Osteoblast (primary cell): Measurements from ENCODE around the gene ISM1. TPM values are rescaled to one million over a fixed set of nuclear protein-coding genes. Genes with fewer than 3 reads are reported as not detected.

Experiments used
- DNase-seq: peaks from one replicate; pipeline ENCODE4 v3.0.0; 2011; ENCODE audit warnings: low spot score, mixed read lengths; ENCODE audit not compliant: insufficient read length; ENCODE audit errors: missing footprints
- H2AFZ ChIP-seq: 2 replicates; pipeline ENCODE4 v1.6.0; 2011; ENCODE audit warnings: mild to moderate bottlenecking, low read length
- H3K27ac ChIP-seq: 2 replicates; pipeline ENCODE4 v1.5.1; 2011; ENCODE audit warnings: mild to moderate bottlenecking, low read depth, low read length, moderate library complexity
- H3K27me3 ChIP-seq: 2 replicates; pipeline ENCODE4 v1.6.0; 2012; ENCODE audit warnings: mild to moderate bottlenecking, control low read depth, inconsistent platforms, low read length, moderate library complexity; ENCODE audit not compliant: insufficient read depth
- H3K36me3 ChIP-seq: 2 replicates; pipeline ENCODE4 v1.5.1; 2011; ENCODE audit warnings: mild to moderate bottlenecking, low read length, control low read depth, moderate library complexity; ENCODE audit not compliant: insufficient read depth
- H3K4me1 ChIP-seq: 2 replicates; pipeline ENCODE4 v1.5.1; 2011; ENCODE audit warnings: mild to moderate bottlenecking, low read length, control low read depth, moderate library complexity; ENCODE audit not compliant: insufficient read depth
- H3K4me2 ChIP-seq: 2 replicates; pipeline ENCODE4 v1.6.0; 2011; ENCODE audit warnings: mild to moderate bottlenecking, low read length; ENCODE audit not compliant: insufficient read depth
- H3K4me3 ChIP-seq: fragments of 200-600 bp; sonication (generic); 3 replicates; pipeline ENCODE4 v1.5.1; 2012; ENCODE audit warnings: mild to moderate bottlenecking, low read length, inconsistent platforms; ENCODE audit not compliant: insufficient read depth
- H3K79me2 ChIP-seq: 2 replicates; pipeline ENCODE4 v1.6.0; 2012; ENCODE audit warnings: mild to moderate bottlenecking, low read length, control low read depth, inconsistent platforms; ENCODE audit not compliant: insufficient read depth
- H3K9me3 ChIP-seq: 2 replicates; pipeline ENCODE4 v1.5.1; 2011; ENCODE audit warnings: low read depth, low read length, control low read depth
- H4K20me1 ChIP-seq: 2 replicates; pipeline ENCODE4 v1.6.0; 2012; ENCODE audit warnings: mild to moderate bottlenecking, low read length, control low read depth; ENCODE audit not compliant: insufficient read depth
- total RNA-seq: library from RNA; depleted of rRNA; stranded (reverse); fragments of >200 nt; gene quantifications from 2 replicates; pipeline ENCODE4 v1.2.3, GENCODE V29; 2012
- TF ChIP-seq, protein P1 (sequence below): IDR thresholded peaks from 2 replicates; pipeline ENCODE4 v1.5.1; 2011; ENCODE audit warnings: mild to moderate bottlenecking, low read depth, low read length, moderate library complexity; ENCODE audit errors: extremely low read depth

The ISM1 gene
- total RNA-seq, 1 donor = 4.0 TPM

DNA sequence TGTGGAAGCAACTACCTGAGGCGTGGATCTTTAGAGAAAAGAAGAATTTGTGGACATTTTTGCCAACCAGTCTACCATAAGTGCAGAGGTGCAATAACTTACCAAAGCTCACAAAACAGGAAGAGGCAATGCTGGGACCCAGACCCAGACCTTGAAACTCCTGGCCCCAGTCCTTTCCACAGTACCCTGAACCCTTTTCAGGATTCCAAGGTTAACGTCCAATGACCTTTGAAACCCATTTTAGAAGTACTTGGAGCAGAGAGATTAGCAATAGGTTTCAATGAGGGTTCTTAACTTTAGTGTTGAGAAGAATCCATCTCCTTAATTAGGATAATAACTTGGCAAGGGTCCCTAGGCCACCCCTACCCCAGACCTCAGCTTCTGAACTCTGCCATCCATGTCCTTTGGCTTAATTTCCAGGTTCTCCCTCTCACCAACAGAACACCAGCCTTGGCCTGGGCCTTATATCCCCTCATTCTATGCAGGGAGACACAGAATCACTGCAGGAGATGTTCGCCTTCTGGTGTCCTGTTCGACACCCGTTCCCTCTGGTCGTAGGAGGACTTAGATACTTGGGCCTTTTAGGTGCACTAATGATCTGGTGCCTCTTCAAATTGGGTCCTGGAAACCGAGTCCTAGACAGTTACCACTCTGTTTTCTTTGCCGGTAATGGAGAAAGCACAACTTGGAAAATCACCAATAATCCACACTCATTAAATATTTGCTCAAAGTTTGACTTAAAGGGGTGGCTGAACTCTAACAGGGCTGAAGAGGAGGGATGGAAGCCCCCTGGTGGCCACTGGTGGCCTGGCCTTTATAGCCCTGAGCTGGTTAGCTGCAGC is 40.6 kb downstream of the ISM1 start:
- peak; percentile 92 for DNase-seq

DNA sequence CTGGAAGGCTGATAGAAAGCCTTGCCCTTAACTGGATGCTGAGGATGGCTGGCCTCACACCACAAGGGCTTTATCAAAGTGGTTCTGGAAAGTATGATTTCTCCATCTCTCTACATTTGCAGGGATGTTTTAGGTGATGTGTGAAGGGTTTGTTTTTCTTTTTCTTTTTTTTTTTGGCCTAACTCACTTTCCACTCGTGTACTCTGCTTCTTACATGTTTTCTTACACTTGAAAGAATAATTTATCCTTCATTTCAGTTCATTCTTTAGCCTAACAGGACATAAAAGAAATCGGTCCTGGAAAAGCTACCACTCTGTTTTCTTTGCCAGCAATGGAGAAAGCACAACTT is 41.2 kb downstream of the ISM1 start:
- H3K79me2 ChIP-seq = no peaks in the 10 kb centered on the region
- H3K4me1 ChIP-seq = peaks cover 2% of the 10 kb centered on the region
- no peak overlapping the region for H2AFZ ChIP-seq
- no peaks in the 10 kb centered on the region for H3K9me3 ChIP-seq
- TF ChIP-seq, protein P1, sequence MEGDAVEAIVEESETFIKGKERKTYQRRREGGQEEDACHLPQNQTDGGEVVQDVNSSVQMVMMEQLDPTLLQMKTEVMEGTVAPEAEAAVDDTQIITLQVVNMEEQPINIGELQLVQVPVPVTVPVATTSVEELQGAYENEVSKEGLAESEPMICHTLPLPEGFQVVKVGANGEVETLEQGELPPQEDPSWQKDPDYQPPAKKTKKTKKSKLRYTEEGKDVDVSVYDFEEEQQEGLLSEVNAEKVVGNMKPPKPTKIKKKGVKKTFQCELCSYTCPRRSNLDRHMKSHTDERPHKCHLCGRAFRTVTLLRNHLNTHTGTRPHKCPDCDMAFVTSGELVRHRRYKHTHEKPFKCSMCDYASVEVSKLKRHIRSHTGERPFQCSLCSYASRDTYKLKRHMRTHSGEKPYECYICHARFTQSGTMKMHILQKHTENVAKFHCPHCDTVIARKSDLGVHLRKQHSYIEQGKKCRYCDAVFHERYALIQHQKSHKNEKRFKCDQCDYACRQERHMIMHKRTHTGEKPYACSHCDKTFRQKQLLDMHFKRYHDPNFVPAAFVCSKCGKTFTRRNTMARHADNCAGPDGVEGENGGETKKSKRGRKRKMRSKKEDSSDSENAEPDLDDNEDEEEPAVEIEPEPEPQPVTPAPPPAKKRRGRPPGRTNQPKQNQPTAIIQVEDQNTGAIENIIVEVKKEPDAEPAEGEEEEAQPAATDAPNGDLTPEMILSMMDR = no peak
- DNase-seq = no peak
- H3K27ac ChIP-seq = no peak overlapping the region
- no peak overlapping the region for H3K4me2 ChIP-seq
- no peaks in the 10 kb centered on the region for H4K20me1 ChIP-seq
- no peak overlapping the region for H3K4me3 ChIP-seq
- peaks cover 2% of the 10 kb centered on the region for H3K27me3 ChIP-seq
- H3K36me3 ChIP-seq = no peaks in the 10 kb centered on the region

More for the DNA sequence above, 40.6 kb downstream of the ISM1 start:
- Histone ChIP-seq H3K4me1 (peaks cover 2% of the 10 kb centered on the region), H3K27ac (no peak overlapping the region), H2AFZ (no peak overlapping the region), H3K9me3 (no peaks in the 10 kb centered on the region), H3K4me2 (no peak overlapping the region), H4K20me1 (no peaks in the 10 kb centered on the region), H3K27me3 (no peaks in the 10 kb centered on the region), H3K79me2 (no peaks in the 10 kb centered on the region), H3K4me3 (no peak overlapping the region), H3K36me3 (no peaks in the 10 kb centered on the region)
- TF ChIP-seq, protein P1 = peak; percentile 97

DNA sequence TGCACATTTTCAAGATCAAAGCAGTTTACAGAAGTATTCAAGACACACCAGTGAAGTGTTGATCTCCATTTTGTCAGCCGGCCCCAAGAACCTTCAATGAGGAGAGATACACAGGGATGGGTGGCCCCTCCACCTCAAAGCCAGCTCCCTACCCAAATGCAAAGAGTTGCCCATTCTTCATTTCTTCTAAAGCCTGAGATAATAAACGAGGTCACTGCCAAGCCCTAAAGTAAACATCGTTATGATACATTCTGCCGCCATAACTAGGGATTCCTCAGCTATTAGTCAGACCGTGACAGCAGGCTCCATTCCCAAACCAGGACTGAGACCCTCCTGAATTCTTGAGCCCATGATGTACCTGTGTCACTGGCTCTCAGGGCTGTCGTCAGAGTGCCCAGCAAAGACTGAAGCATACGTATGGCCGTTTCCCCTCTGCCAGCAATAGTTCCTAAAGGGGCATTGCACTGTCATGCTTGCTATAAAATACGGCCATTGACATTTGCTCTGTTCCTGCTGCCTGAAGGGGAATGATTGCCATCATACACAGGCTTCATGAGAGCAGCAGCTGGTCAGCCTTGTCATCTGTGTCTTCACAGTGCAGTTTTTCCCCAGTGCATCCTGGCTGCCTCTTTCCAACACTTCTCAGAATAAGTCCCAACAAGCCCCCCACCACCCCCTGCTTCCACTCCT is 41.7 kb downstream of the ISM1 start:
- no peak for DNase-seq
- peaks cover 5% of the 10 kb centered on the region for H3K27me3 ChIP-seq
- H3K27ac ChIP-seq = no peak overlapping the region
- H4K20me1 ChIP-seq = no peaks in the 10 kb centered on the region
- H3K4me3 ChIP-seq = no peak overlapping the region
- H3K4me1 ChIP-seq = peaks cover 2% of the 10 kb centered on the region
- H2AFZ ChIP-seq = no peak overlapping the region
- no peaks in the 10 kb centered on the region for H3K9me3 ChIP-seq
- H3K4me2 ChIP-seq = no peak overlapping the region
- TF ChIP-seq, protein P1 = no peak
- H3K79me2 ChIP-seq = no peaks in the 10 kb centered on the region
- no peaks in the 10 kb centered on the region for H3K36me3 ChIP-seq

DNA sequence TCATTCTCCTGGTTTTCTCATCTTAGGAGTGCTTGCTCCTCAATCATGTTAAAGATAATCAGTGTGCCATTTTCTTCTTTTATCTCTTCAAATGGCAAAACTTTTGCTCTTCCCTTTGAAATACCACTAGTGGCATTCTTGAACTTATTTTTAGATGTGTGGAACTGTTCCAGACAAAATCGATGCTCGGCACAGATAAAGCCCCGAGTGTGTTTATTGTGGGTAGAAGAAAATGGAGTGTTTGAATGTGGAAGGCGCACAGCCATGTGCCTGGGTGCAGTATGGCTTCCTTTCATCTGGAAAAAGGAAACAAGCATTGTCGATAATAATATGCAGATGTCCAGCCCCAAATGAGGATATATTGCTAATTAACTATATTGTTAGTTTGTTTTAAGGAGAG is 42.4 kb downstream of the ISM1 start:
- Histone ChIP-seq H3K27ac (no peak overlapping the region), H3K27me3 (peaks cover 5% of the 10 kb centered on the region), H3K36me3 (no peaks in the 10 kb centered on the region), H3K4me3 (no peak overlapping the region), H3K4me2 (no peak overlapping the region), H3K79me2 (no peaks in the 10 kb centered on the region), H2AFZ (no peak overlapping the region), H3K9me3 (no peaks in the 10 kb centered on the region), H3K4me1 (peaks cover 2% of the 10 kb centered on the region), H4K20me1 (no peaks in the 10 kb centered on the region)
- TF ChIP-seq, protein P1 = no peak
- no peak for DNase-seq
